Epithelial cell of esophagus (primary cell): ENCODE data around the gene CTRB2.
A peak's percentile ranks its signal among the peaks of the same experiment; 100 is the strongest.

ENCODE experiments used
- DNase-seq: peaks from one replicate; pipeline ENCODE4 v3.0.0; 2010; ENCODE audit warnings: low read depth
- H3K4me3 ChIP-seq: 2 replicates; pipeline ENCODE4 v1.5.1; 2011; ENCODE audit warnings: mild to moderate bottlenecking, low read length, control low read depth
- CTCF ChIP-seq: IDR thresholded peaks from 2 replicates; pipeline ENCODE4 v1.5.1; 2011; ENCODE audit warnings: low read depth, mild to moderate bottlenecking, low read length, control low read depth, inconsistent platforms; ENCODE audit not compliant: insufficient read depth; ENCODE audit errors: missing control alignments

The CTRB2 gene

DNA sequence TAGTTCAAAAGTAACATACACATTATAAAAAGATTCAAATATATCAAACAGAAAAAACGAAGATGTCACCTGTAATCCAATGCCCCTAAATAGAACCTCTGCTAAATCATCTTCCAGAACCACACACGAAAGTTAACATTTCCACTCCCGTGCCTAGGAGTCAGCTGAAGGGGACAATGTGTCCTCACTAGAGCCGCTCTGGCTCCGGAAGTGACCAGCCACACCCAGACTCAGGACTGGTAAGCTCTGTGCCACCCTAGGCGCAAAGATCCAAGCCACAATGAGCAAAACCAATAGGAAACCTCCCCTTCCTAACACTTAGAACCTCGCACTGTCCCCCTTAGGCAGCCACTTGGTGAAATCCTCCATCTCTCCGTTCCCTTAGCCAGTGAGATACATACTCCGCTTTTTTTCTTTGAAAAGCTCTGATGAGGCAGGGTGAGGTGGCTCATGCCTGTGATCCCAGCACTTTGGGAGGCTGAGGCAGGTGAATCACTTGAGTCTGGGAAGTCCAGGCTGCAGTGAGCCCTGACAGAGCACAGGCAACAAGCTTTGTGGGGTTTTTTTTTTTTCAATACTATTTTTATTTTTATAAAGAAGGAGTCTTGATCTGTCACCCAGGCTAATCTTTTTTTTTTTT is 23.6 kb upstream of the CTRB2 start:
- H3K4me3 ChIP-seq = no peak overlapping the region
- DNase-seq = peak; percentile 48
- no peak for TF ChIP-seq CTCF

GRCh38 chr16:75229172-75230031 is 22.4 kb upstream of the CTRB2 start:
- no peak for TF ChIP-seq CTCF
- H3K4me3 ChIP-seq = no peak overlapping the region
- no peak for DNase-seq

DNA sequence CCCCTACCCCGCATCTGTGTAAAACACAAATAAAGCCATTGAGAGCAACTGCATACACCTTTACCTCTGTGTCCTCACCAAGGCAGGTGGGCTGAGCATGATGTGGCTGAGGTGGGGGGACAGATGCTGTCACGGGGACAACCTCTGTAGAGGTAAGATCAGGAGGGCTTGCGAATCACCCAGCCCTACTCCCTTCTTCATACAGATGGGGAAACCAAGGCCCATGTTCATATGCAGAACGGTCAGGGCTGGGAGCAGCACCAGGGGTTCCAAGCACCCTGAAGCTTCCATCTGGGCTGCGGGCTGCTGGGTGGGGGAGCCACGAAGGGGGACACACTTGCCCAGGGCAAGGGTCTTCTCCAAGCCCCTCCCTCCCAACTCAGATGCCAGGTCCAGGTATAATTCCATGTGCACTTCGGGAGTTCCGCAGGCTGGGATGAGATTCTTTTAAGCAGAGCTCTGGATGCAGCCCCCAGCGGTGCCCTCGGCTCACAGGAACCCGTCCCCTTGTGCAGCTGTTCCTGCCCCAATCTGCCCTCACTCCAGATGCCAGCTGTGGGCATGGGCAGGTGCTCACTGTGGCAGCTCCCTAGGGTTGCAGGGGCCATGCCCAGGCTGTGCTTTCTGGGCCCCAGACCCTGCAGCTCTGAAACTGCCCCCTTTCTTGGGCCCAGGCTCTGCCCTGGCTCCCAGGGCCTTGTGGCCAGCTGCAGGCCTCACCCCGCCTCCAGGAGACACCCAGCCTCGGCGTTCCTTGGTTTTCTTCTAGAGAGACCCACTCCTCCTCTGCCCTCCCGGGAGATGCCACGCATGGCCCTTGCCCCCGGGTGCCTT is 21.4 kb upstream of the CTRB2 start:
- no peak for TF ChIP-seq CTCF
- no peak for DNase-seq
- H3K4me3 ChIP-seq = no peak overlapping the region

DNA sequence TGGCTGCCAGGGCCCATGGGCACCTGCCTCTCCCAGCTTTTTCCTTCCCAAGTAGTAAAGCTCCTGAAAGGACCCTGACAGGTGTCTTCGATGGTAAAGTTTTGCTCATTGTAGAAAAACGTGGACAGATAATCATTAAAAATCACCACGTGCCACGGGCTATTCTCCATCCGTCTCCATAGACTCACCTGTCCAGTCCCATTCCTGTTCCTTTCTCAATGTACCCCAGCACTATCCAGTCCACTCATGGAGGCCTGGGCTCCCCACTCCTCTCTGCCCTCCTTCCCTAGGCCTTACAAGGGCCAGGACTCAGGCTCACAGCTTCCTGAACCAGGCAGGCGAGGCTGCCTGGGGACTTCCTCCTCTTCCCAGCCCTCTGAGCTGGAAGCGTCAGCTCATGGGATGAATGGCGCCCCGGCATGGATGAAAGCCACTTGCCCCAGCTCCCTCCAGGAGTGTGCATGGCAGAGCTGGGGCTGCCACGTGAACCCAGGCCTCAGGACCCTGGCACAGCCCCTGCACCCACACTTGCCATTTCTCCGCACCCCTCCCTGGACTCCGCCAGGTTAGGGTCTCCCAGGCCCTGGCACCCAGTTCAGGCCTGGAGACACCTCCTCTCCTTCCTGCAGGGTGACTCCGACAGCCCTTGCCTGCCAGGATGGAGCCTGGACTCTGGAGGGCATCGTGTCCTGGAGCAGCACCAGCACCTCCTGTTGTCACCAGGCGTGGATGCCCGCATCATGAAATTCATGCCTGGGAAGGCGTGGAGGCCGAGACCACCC is 20.6 kb upstream of the CTRB2 start:
- no peak for TF ChIP-seq CTCF
- H3K4me3 ChIP-seq = no peak overlapping the region
- no peak for DNase-seq

GRCh38 chr16:75226550-75227360 is 19.8 kb upstream of the CTRB2 start:
- DNase-seq = no peak
- H3K4me3 ChIP-seq = no peak overlapping the region
- no peak for TF ChIP-seq CTCF
